ENCODE results near the gene DDX51.

- TF ChIP-seq CTCF (IDR thresholded peaks at IDR 0.05) (no peak), EP300 (IDR thresholded peaks at IDR 0.05) (no peak)
These were observed 31.6 kb upstream of the DDX51 start for GRCh38 chr12:132175496-132176384.

Data from esophagus muscularis mucosa (tissue), 3 donors.